NT2/D1 (cell line): ENCODE measurements around the gene KCNT1.

Experiments used
- SUZ12 ChIP-seq: IDR thresholded peaks from 2 replicates; pipeline ENCODE4 v1.6.1; 2011; ENCODE audit not compliant: insufficient read length, insufficient read depth; ENCODE audit errors: extremely low read depth
- YY1 ChIP-seq: IDR thresholded peaks from 2 replicates; pipeline ENCODE4 v1.6.1; 2011; ENCODE audit not compliant: insufficient read length, insufficient read depth
- ZNF274 ChIP-seq: IDR thresholded peaks from 2 replicates; pipeline ENCODE4 v1.6.1; 2011; ENCODE audit warnings: mild to moderate bottlenecking, low read depth, low read length

- TF ChIP-seq YY1 (no peak), SUZ12 (no peak), ZNF274 (no peak)
Observed at GRCh38 chr9:135802876-135803419, 101.0 kb downstream of the KCNT1 start.
